Inferior parietal cortex (tissue), 1 donor: ENCODE results near the gene TAS1R1.

Source experiments
- DNase-seq: peaks from one replicate; pipeline ENCODE4 v3.0.0-alpha.2; 2016; ENCODE audit errors: extremely low spot score

Gene TAS1R1

DNA sequence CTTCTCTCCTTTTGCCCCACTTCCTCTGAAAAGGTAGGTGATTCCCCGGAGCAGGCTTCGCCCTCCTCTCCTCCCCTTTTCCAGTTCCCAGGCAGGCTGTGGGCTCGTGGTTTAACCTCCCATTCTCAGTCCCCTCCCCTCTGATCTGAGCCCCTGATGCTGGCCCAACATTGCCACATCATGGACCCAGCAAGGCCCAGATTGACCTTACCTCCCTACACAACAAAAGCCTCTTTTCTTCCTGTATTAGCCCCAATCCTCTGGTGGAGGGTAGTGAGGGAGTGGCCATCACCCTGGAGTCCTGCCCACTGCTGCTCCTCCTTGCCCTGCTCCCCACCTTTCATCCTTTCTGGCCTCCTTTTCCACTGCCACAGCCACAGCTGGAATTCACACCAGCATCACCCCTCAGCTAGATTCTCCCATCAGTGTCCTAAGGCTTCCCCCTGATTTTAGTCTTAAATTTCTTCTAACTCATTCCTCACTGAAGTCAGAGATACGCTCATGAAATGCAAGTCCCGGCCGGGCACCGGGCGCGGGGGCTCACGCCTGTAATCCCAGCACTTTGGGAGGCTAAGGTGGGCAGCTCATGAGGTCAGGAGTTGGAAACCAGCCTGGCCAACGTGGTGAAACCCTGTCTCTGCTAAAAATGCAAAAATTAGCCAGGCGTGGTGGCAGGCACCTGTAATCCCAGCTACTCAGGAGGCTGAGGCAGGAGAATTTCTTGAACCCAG is 17.7 kb downstream of the TAS1R1 start:
- DNase-seq = no peak

- no peak for DNase-seq
Observed at GRCh38 chr1:6574025-6574620, 19.0 kb downstream of the TAS1R1 start.

DNA sequence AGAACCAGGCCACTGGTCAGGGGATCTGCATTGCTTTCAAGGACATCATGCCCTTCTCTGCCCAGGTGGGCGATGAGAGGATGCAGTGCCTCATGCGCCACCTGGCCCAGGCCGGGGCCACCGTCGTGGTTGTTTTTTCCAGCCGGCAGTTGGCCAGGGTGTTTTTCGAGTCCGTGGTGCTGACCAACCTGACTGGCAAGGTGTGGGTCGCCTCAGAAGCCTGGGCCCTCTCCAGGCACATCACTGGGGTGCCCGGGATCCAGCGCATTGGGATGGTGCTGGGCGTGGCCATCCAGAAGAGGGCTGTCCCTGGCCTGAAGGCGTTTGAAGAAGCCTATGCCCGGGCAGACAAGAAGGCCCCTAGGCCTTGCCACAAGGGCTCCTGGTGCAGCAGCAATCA is 19.7 kb downstream of the TAS1R1 start:
- DNase-seq = no peak

DNA sequence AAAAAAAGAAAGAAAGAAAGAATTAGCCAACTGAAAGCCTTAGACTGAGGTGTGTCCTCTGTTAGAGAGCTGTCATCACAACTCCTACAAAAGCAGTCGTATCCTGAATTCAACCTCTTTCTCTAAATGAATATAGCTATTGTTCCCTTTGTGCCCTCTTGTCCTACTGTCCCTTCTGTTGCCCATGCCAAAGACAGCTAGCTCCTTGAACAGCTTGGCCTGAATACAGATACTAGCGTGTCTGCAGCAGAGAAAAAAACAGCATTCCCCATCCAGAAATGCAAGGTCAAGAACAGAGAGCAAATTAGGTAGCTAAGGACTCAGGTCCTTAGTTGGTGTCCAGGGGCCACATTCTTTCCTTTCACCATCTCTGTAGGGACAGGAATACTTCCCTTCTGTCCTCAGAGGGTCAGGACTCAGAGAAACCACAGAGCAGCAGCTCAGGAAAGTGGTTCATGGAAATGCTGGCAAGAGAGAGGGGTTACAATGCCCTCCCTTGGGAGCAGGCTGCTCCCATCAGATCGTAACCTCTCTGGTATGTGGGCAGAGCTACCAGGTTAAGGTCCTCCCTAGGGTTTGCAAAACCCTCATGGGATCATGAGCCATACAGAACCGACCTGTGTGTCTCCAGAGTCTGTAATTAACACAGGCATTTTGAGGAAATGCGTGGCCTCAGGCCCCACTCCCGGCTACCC is 22.9 kb downstream of the TAS1R1 start:
- no peak for DNase-seq

DNA sequence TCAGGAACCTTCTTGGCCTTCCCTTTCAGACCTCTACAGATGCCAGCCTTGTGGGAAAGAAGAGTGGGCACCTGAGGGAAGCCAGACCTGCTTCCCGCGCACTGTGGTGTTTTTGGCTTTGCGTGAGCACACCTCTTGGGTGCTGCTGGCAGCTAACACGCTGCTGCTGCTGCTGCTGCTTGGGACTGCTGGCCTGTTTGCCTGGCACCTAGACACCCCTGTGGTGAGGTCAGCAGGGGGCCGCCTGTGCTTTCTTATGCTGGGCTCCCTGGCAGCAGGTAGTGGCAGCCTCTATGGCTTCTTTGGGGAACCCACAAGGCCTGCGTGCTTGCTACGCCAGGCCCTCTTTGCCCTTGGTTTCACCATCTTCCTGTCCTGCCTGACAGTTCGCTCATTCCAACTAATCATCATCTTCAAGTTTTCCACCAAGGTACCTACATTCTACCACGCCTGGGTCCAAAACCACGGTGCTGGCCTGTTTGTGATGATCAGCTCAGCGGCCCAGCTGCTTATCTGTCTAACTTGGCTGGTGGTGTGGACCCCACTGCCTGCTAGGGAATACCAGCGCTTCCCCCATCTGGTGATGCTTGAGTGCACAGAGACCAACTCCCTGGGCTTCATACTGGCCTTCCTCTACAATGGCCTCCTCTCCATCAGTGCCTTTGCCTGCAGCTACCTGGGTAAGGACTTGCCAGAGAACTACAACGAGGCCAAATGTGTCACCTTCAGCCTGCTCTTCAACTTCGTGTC is 23.7 kb downstream of the TAS1R1 start:
- no peak for DNase-seq

- DNase-seq = peak; percentile 100
Observed at GRCh38 chr1:6579374-6580118, 24.4 kb downstream of the TAS1R1 start, which contains the start of gene ZBTB48. Gene ZBTB48 (plus strand): TSS chr1:6579994. CDS start chr1:6580610, 616 bp downstream.

DNA sequence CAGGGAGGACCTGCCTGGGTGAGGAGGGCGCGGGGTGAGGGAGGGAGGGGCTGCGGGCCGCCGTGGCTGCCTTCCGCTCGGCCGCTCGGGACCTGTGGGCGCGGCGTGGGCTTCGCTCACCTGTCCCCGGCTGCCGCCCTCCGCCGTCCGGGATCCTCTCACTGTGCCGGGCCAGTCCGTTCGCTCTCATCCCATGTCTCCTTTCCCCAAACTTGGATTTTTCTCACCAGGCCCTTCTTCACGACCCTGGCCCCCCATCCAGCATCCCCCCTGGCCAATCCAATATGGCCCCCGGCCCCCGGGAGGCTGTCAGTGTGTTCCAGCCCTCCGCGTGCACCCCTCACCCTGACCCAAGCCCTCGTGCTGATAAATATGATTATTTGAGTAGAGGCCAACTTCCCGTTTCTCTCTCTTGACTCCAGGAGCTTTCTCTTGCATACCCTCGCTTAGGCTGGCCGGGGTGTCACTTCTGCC is 25.0 kb downstream of the TAS1R1 start:
- DNase-seq = no peak

DNA sequence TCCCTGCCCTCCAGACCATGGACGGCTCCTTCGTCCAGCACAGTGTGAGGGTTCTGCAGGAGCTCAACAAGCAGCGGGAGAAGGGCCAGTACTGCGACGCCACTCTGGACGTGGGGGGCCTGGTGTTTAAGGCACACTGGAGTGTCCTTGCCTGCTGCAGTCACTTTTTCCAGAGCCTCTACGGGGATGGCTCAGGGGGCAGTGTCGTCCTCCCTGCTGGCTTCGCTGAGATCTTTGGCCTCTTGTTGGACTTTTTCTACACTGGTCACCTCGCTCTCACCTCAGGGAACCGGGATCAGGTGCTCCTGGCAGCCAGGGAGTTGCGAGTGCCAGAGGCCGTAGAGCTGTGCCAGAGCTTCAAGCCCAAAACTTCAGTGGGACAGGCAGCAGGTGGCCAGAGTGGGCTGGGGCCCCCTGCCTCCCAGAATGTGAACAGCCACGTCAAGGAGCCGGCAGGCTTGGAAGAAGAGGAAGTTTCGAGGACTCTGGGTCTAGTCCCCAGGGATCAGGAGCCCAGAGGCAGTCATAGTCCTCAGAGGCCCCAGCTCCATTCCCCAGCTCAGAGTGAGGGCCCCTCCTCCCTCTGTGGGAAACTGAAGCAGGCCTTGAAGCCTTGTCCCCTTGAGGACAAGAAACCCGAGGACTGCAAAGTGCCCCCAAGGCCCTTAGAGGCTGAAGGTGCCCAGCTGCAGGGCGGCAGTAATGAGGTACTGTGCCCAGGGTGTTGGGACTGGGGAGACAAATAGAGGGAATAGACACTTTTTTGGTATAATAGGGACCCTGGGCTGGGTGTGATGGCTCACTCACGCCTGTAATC is 25.7 kb downstream of the TAS1R1 start:
- DNase-seq = no peak

- DNase-seq = no peak
Observed at GRCh38 chr1:6581561-6582305, 26.6 kb downstream of the TAS1R1 start.

- DNase-seq = no peak
Observed at GRCh38 chr1:6582370-6582769, 27.3 kb downstream of the TAS1R1 start.

- no peak for DNase-seq
Observed at GRCh38 chr1:6584126-6585080, 29.3 kb downstream of the TAS1R1 start.

DNA sequence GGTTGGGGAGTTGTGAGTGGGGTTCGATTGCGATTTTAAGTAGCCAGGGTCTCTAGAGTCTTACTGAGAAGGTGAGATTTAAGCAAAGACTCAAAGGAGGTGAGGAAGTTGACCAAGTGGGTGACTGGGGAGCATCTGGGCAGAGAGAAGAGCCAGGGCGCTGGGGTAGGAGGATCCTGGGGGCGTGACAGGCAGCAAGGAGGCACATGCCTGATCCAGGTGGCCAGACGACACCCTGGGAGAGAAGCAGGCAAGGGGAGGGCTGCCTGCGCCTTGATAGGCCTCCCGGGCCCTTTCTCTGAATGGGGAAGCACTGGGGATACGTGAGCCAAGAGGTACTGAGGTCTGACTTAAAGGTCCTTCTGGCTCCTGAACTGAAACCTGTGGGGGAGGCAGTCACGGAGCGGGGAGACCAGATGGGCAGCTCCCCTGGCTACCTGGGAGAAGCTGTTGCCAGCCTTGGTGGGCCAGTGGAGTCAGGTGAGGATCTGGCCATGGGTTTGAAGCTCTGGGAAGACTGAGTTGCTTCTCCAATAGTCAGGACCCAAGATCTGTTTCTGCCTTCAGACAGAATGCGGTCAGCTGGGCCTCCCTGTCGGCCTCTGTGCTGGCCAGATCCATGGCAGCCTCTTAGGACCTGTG is 30.1 kb downstream of the TAS1R1 start:
- DNase-seq = no peak

DNA sequence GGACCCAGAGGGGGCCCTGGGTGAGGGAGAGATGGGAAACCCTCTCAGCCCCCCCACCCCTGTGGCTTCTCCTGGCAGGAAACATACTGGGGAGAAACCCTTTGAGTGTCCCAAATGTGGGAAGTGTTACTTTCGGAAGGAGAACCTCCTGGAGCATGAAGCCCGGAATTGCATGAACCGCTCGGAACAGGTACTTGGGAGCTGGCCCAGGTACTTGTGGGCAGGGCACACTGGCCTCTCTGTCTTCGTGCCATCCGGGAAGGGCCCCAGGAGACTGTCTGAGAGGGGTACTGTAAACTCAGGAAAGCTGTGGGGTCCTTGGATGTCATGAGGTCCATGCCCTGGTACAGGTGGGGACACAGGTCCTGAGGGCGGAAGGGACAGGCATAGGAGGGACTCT is 30.7 kb downstream of the TAS1R1 start:
- no peak for DNase-seq

- no peak for DNase-seq
Observed at GRCh38 chr1:6586404-6586816, 31.3 kb downstream of the TAS1R1 start.

GRCh38 chr1:6587261-6588005 is 32.3 kb downstream of the TAS1R1 start:
- DNase-seq = no peak

- no peak for DNase-seq
Observed at GRCh38 chr1:6588128-6588892, 33.2 kb downstream of the TAS1R1 start.
